SKM-1 treated with dmso at 0.1 percent for 144 hours (cell line): ENCODE results near the gene MTERF1.
"Not testable (repeated sequence)": the region's sequence is repeated elsewhere in the genome, so short reads cannot be mapped to it uniquely, and the experiment has no call there.

Experiments
- DNase-seq: peaks from one replicate; lab custom pipeline; 2025; ENCODE audit not compliant: unreplicated experiment; lab: John Stamatoyannopoulos, UW

Gene MTERF1, protein sequence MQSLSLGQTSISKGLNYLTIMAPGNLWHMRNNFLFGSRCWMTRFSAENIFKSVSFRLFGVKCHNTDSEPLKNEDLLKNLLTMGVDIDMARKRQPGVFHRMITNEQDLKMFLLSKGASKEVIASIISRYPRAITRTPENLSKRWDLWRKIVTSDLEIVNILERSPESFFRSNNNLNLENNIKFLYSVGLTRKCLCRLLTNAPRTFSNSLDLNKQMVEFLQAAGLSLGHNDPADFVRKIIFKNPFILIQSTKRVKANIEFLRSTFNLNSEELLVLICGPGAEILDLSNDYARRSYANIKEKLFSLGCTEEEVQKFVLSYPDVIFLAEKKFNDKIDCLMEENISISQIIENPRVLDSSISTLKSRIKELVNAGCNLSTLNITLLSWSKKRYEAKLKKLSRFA

DNA sequence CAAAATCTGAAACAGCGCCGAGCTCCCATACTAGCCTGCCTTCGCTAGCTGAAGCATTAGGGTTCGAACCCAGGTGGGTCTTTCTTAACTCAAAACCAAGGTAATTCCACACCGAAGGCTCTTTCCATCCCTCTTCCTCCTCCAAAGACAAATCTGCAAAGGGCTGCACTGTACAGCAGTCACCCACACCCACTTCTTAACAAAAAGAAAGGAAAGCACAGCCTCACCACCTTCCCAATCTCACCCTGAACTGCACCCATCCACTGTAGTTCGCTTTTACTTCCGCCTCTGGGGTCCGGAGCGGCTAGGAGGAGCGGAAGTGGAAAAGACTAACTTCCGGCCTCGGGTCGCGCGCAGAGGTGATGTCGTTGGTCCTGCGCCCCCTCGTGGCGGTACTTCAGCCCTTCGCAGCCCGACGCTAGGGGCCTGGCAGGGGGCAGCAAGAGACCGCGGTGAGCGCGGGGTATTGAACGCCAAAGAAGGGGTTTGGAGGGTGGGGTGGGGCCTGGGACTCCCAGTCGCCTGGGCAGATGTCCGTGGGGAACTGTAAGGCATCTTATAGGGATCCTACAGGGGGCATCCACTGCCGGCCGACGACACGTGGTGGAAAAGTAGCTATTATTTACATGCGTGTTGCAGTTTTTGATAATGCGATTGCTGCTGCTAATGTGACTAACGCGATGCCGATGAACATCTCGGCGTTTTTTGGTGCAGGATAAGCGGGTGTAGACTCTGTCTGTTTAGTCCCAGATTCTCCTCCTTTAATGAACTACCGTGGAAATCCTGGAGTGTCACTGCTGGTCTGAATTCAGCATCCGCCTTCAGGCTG, at the start of gene MTERF1:
TSS of gene MTERF1 (minus strand) at position 290 of the 829 bp plus-strand sequence. CDS start 619 bp downstream, outside the sequence.
- DNase-seq: peak; percentile 96

DNA sequence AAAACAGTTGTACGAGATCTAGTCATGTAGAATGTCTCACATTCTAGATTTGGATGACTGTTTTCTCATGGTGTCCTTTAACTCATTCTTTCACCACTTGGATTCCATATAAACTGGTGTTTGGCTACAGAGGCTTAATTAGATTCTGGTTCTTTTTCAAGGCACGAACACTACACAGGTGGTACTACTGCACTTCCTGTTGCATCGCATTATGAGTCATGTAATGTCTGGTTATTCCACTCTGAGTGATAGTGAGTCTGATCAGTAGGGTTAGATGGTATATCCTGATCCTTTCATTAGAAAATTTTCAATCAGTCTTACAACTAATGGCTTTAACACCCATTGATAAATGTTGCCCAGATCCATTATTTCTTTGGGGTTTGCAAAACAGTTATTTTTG, 49.0 kb upstream of the MTERF1 start:
- DNase-seq: no peak

DNA sequence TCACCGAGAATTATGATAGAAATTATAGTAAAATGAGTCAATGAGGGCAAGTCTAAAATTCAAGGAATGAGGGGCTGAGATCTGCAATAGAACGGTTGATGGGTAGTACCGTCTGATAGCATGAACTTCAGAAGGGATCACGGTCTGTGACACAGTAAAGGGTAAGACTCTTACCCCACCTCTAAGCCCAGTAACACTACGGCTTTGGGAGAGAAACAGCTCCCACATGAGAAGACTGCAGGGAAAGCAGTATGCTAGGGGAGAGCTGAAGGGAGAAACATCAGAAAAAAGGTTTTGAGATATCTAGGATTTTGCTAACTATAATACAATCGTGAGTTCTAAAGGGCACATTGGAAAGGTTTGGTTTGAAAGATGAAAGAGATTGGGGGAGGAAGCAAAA, 47.4 kb upstream of the MTERF1 start:
- no peak for DNase-seq

DNA sequence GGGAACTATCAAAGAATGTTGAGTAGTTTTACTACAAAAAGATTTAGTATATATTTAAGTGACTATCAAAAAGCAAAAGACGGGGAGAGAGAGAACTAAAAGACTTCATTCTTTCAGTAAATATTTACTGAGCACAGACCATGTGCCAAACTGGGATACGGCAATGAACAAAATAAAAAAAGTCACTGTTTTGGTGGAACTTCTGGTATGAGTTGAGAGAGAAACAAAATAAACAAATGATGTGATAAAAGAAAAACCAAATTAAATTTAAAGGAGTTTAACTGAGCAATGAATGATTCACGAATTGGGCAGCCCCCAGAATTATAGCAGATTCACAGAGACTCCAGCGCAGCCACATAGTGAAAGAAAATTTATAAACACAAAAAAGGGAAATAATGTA, 42.4 kb upstream of the MTERF1 start:
- DNase-seq: no peak

DNA sequence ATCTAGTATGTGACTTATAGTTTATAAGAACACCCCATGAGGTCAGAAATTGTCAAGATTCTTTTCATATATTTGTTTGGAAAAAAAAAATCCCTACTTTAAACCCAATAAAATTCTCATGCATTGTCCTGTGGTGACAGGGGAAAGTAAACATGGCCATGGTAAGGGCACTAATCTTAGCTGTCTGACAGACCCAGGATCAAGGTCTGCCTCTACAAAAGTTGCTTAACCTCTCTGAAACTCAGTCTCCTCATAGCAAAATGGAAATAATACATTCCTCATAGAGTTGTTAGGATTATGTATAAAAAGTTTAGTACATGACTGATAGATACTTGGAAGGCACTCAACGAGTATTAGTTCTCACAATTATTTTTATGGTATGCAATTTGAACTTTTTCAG, 37.9 kb upstream of the MTERF1 start:
- no peak for DNase-seq

DNA sequence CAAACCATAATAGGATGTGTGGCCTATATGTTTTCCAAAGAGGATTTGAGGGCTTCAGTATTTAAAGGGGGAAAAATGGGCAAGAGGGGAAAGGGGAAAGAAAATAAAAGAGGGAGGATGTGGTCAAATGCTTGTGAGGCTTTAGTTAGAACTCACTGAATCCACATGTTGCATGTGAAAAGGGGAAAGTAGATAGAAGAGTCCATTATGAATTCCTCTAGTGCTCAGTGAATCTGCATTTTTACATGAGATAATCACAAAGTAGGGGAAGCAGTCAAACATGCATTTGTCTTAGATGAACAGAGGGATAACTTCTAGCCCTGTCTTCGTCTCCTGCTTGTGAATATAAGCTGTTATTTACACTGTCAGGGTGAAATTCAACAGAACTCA, 35.5 kb upstream of the MTERF1 start:
- DNase-seq: no peak

DNA sequence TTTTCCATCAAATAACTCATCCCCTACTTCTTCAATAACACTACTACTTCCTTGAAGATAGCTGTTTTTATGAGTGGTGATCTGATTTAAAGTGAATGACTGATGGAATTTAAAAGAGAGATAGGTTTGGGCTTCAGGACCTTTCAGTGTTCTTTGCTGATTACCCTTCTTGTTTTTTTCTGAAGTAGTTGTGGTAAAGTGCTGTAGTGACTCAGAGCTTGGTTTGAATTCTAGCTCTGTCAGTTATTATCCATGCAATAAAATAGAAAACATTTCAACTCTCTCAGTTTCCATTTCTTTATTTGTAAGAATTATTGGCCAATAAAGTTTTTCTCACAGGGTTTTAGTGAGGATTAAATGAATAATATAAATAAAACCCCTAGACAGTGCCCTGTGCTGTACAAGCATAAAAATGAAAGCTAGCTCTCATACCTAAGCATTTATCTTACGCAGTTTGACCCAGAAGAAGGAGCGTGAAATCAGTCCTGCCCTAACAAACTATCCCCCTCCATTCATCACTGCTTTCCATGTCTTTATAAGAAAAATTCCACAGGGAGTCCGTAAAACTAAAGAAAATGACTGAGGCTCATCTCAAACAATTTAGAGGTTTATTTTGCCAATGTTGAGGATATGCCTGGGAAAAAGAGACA, 35.0 kb upstream of the MTERF1 start:
- DNase-seq: no peak

DNA sequence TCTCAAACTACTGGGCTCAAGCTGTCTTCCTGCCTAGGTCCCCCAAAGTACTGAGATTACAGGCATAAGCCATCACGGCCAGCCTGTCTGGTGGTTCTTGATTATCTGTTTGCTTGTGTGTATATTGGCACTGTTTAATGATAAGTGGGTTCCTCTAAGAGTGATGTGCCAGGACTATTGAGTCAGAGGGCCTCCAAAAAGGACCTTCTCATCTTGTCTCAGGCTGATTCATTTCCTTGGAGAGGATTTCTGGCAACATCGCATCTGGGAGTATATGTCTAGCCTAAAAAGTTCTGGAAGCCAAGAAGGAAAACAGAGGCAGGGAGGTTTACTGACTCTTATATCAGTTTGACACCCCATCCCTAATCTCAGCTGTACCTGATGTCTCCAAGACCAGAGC, 33.1 kb upstream of the MTERF1 start:
- DNase-seq: no peak

DNA sequence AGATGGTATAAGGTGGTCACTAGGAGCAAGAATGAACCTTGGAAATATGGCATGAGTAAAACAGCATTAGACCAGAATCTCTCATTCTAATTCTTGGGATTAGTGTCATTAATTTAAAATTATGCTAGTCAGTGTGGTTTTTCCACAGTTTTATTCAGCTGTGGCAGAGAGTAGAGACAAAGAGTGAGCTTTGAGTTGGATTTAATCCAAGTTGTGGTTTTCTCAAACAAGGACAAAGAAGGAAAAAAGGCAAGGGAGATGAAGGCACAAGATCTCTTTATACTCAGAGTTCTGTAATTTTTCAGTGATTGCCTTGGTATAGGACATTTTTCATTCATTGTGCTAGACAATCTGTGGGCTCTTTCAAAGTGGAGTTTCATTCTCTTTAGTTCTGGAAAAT, 32.0 kb upstream of the MTERF1 start:
- DNase-seq: no peak

DNA sequence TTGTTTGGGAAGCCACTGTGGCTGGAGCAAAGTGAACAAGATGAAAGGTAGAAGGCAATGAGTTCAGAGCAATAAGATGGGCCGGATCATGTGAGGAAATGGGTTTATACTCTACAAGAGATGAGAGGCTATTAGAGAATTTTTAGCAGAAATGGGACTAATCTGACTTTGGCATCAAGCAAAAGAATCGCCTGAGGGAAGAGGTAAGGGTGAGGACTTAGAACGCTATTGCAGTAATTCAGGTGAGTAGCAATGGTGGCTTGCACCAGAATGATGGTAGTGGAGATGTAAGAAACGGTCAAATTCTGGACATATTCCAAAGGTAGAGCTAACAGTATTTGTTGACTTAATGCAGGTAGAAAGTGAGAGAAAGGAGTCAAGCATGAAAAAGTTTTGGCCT, 30.6 kb upstream of the MTERF1 start:
- no peak for DNase-seq

DNA sequence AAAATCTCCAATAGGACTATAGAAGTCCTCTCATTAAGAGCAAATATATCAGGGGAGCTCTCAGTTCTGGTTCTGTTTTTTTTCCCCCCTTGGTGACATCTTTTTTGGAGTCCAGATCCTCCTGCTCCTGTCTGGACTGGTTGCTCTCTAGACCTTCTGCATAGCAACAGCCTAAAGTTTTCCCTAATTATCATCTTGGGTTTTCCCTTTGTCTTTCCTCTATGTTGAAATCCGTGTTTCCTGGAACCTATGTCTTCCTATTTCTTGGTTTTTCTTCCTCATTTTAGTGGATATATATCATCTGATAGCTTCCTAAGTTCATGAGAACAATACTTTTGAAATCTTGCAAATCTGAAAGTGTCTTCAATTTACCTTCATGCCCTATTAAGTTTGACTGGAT, 29.7 kb upstream of the MTERF1 start:
- DNase-seq: no peak

DNA sequence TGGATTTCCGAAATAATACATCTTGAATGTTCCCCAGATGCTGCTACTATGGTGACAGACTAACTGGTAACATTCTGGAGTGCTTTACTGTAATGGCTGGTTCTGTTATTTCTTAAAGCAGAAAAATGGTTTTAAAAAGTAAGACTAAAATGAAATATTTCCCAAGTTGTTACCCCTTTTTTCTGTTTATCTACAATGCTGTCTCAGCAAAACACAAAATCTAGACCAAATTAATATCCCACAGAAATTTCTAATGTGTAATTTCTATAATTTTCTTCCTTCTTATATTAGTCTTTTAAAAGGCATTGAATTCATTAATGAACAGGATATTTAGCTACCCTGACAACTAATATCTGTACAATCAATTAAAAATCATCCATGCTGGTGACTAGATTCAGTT, 19.1 kb upstream of the MTERF1 start:
- DNase-seq: no peak

DNA sequence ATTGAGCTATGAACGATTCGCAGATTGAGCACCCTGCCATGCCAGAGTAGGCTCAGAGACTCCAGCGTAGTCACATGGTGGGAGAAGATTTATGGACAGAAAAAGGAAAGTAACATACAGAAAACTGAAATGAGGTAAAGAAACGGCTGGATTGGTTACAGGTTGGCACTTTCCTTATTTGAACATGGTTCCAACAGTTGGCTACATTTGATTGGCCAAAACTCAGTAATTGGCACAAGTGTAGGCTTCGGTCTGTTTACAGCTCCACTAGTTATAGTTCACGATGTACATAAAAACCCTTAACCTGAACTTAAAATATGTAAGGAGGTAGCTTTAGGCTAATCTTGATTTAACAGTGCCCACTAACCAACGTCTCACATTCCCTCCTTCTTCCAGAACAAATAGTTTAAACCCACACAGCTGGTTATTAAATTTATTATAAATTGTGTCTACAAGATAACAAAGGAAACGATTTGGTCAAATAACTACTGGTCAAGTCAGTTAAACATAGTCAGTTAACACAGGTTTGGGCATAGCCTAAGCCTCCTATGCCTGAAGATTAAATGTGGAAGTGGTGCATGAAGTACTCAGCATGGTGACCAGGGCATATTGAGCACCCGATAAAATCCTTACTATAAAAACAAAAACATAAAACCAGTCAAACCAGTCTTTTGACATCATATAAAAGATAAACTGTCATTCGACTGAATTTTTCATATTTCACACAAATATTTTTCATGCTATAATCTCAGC, 17.9 kb upstream of the MTERF1 start:
- DNase-seq: no peak

DNA sequence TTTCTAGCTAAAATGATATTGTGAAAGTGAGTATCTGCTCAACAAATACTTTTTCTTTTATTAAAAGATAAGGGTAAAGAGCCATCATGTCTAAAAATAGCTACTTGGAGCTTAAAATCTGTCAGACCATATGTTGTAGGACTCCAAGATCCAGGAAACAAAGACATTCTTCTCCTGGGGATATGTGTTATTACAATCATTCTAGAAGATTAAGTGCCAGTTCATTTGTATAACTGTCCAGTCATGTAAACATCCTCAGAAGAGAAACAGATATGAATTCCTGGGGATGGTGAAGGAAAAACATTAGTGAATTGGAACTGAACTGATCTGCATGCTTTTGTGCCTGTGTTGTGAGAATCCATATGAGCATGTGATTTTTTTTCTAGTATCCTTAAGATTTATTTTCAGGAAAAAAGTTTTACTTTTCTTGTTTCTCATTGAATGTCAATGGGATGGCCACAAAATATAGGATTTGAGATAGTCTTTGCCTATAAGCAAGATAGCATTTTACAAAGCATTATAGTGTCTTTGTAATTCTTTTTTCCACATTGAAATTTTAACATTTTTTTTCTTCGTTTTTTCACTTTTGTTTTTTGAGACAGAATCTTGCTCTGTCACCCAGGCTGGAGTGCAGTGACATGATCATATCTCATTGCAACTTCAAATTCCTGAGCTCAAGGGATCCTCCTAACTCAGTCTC, 14.4 kb upstream of the MTERF1 start:
- no peak for DNase-seq

DNA sequence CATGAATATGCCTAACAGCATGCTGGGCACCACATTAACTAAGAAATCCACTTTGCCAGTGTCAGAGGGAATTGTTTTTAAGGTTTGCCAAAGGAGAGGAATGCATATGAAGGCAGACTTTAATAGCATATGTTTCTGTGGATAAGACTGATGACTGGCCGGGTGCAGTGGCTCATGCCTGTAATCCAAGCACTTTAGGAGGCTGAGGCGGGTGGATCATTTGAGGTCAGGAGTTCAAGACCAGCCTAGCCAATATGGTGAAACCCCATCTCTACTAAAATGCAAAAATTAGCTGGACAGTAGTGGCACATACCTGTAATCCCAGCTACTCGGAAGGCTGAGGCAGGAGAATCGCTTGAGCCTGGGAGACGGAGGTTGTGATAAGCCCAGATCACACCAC, 13.2 kb upstream of the MTERF1 start:
- not testable (repeated sequence) for DNase-seq

DNA sequence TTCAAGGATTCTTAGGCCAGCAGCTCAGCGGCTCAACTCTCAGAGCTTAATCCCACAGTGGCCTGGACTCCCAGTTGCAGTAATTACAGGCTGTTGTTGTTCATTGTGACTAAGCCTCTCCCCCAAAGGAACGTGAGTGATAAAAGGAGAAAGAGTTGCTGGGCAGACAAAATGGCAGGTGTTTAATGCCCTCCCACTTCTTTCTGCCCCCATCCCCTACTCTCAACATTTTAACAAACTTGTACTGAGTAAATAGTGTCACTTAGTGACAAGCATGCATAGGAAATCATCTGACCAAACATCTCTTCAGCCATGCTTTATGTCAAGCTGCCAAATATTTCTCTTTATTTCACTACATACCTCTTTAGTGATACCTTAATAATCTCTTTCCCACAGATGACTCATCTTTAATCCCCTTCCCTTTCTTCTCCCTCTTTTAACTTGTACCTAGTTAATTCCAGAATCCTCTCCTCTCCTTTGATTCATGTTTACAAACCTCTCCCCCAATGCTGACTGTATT, 12.4 kb upstream of the MTERF1 start:
- no peak for DNase-seq

DNA sequence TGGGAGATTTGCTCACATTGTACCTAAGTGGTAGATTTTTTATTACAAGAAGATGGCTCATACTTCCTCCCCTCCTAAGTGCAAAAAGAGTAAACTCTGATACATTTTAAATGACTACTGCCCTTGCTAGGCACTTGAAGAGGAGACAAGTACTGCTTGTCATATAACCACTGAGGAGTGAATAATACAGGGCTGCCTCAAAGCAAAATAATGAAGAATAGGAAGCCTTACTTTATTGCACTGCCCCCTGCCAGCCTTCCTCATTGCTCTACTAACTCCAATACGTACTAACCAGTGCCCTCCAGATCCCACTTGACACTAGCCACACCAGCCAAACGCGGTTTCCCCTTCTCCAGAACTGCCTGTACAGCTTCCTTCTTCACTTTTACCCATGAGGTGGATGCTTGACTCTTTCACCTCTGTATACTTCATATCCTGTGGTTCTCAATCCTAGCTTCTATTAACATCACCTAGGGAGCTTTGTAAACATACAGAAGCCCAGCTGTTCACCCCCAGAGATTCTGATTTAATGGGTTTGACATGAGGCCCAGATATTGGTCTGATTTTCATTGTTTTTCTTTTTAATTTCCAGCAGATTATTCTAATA, 11.7 kb upstream of the MTERF1 start:
- no peak for DNase-seq

DNA sequence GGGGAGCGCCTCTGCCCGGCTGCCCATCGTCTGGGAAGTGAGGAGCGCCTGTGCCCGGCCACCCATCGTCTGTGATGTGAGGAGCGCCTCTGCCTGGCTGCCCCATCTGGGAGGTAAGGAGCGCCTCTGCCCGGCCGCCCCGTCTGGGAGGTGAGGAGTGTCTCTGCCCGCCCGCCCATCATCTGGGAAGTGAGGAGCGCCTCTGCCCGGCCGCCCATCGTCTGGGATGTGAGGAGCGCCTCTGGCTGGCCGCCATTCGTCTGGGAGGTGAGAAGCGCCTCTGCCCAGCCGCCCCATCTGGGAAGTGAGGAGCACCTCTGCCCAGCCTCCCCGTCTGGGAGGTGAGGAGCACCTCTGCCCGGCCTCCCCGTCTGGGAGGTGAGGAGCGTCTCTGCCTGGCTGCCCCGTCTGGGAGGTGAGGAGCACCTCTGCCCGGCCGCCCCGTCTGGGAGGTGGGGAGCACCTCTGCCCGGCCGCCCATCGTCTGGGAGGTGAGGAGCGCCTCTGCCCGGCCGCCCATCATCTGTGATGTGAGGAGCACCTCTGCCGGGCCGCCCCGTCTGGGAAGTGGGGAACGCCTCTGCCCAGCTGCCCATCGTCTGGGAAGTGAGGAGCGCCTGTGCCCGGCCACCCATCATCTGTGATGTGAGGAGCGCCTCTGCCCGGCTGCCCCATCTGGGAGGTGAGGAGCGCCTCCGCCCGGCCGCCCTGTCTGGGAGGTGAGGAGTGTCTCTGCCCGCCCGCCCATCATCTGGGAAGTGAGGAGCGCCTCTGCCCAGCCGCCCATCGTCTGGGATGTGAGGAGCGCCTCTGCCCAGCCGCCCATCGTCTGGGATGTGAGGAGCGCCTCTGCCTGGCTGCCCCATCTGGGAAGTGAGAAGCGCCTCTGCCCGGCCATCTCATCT, 8.0 kb upstream of the MTERF1 start:
- DNase-seq: not testable (repeated sequence)
